ENCODE measurements around the gene ELK3. TPM values are rescaled to one million over a fixed set of nuclear protein-coding genes. Genes with fewer than 3 reads are reported as not detected.
A peak's percentile ranks its signal among the peaks of the same experiment; 100 is the strongest.

The ELK3 gene
- polyA plus RNA-seq, 1 of the 3 experiments (the other 2 are of a cell fraction), result 33.8 TPM

GRCh38 chr12:96249196-96250118 is 55.3 kb downstream of the ELK3 start:
- 86% methylated on average over 10 of the region's 16 CpGs for WGBS (ENCODE audit: low lambda C conversion rate)
- no peak overlapping the region for H3K4me2 ChIP-seq
- peaks cover 100% of the 10 kb centered on the region for H3K79me2 ChIP-seq (ENCODE audit: insufficient read depth)
- no peak overlapping the region for H2AFZ ChIP-seq (ENCODE audit: low read depth)
- H3K9me3 ChIP-seq, result no peaks in the 10 kb centered on the region
- H4K20me1 ChIP-seq (ENCODE audit: insufficient read depth), result peaks cover 93% of the 10 kb centered on the region
- H3K27me3 ChIP-seq (ENCODE audit: insufficient read depth), result no peaks in the 10 kb centered on the region
- no peaks in the 10 kb centered on the region for H3F3A ChIP-seq (replicated peaks; ENCODE audit: insufficient read depth)
- no peaks in the 10 kb centered on the region for H3K9me2 ChIP-seq
- H3K9ac ChIP-seq, result no peak overlapping the region
- ChIA-PET POLR2A (no interaction called here), CTCF (interaction anchor here (1.2 to 3.1 kb wide), 2 partner anchors 10 to 12 kb away, joined by 3 to 15 read pairs; no protein-coding TSS in a partner anchor)
- no peak overlapping the region for H3K4me3 ChIP-seq (ENCODE audit: low read depth in 2 of 2, low read length in 1 of 2)
- H3K27ac ChIP-seq (ENCODE audit: low read depth in 2 of 2, low read length in 1 of 2), result peak overlapping the region in 1 of 2 experiments; percentile 25; a peak in 1 of 4 replicates
- no peak for TF ChIP-seq GABPA (IDR thresholded peaks at IDR 0.05; ENCODE audit: low read depth)
- H3K4me1 ChIP-seq (ENCODE audit: control insufficient read depth in 1 of 2, insufficient read depth in 2 of 2, low read depth in 1 of 2, low read length in 1 of 2), result peaks cover 7 to 19% of the 10 kb centered on the region in 2 experiments; a peak in 2 of 4 replicates
- peaks cover 33 to 63% of the 10 kb centered on the region in 2 experiments for H3K36me3 ChIP-seq (replicated peaks in 1 of 2; ENCODE audit: control insufficient read depth in 1 of 2, insufficient read depth in 2 of 2, low read length in 1 of 2)
- peak; percentile 35 for DNase-seq

GRCh38 chr12:96250119-96250685 is 56.0 kb downstream of the ELK3 start:
- Histone ChIP-seq H3K27ac (ENCODE audit: low read depth in 2 of 2, low read length in 1 of 2) (no peak overlapping the region), H2AFZ (ENCODE audit: low read depth) (no peak overlapping the region), H3K36me3 (replicated peaks in 1 of 2; ENCODE audit: control insufficient read depth in 1 of 2, insufficient read depth in 2 of 2, low read length in 1 of 2) (peaks cover 33 to 63% of the 10 kb centered on the region in 2 experiments), H4K20me1 (ENCODE audit: insufficient read depth) (peaks cover 94% of the 10 kb centered on the region), H3K4me1 (ENCODE audit: control insufficient read depth in 1 of 2, insufficient read depth in 2 of 2, low read depth in 1 of 2, low read length in 1 of 2) (peaks cover 7 to 15% of the 10 kb centered on the region in 2 experiments; a peak in 2 of 4 replicates), H3F3A (replicated peaks; ENCODE audit: insufficient read depth) (no peaks in the 10 kb centered on the region), H3K27me3 (ENCODE audit: insufficient read depth) (no peaks in the 10 kb centered on the region), H3K9me2 (no peaks in the 10 kb centered on the region), H3K9me3 (no peaks in the 10 kb centered on the region), H3K4me2 (no peak overlapping the region), H3K79me2 (ENCODE audit: insufficient read depth) (peaks cover 100% of the 10 kb centered on the region), H3K9ac (no peak overlapping the region), H3K4me3 (ENCODE audit: low read depth in 2 of 2, low read length in 1 of 2) (no peak overlapping the region)
- ChIA-PET CTCF (interaction anchor here (1.2 to 3.1 kb wide), 2 partner anchors 11 kb away, joined by 3 to 15 read pairs; no protein-coding TSS in a partner anchor), POLR2A (no interaction called here)
- 98% methylated on average over 5 of the region's 7 CpGs for WGBS (ENCODE audit: low lambda C conversion rate)
- no peak for DNase-seq
- no peak for TF ChIP-seq GABPA (IDR thresholded peaks at IDR 0.05; ENCODE audit: low read depth)
- no peak for TF ChIP-seq USF2 (IDR thresholded peaks at IDR 0.05; ENCODE audit: borderline replicate concordance, low read depth, low read length)
- TF ChIP-seq CHD2 (IDR thresholded peaks at IDR 0.05; ENCODE audit: low read length, partially characterized antibody), result no peak
- TF ChIP-seq RCOR1 (IDR thresholded peaks at IDR 0.05; ENCODE audit: low read length), result no peak
- no peak for TF ChIP-seq MEF2A (IDR thresholded peaks at IDR 0.05; ENCODE audit: borderline replicate concordance, low read depth)
- no peak for TF ChIP-seq NRF1 (IDR thresholded peaks at IDR 0.05; ENCODE audit: low read depth, low read length)
- no peak for TF ChIP-seq ELF1 (IDR thresholded peaks at IDR 0.05)
- no peak for TF ChIP-seq TAF1 (IDR thresholded peaks at IDR 0.05; ENCODE audit: borderline replicate concordance, low read depth, low read length)
- TF ChIP-seq REST (IDR thresholded peaks at IDR 0.05; ENCODE audit: low read depth, low read length), result no peak
- no peak for TF ChIP-seq EP300 (IDR thresholded peaks at IDR 0.05; ENCODE audit: borderline replicate concordance in 1 of 2, low read depth in 1 of 2, low read length in 1 of 2)
- no peak for TF ChIP-seq POLR2AphosphoS5 (IDR thresholded peaks at IDR 0.05; ENCODE audit: low read depth, low read length)
- TF ChIP-seq ZBTB33 (IDR thresholded peaks at IDR 0.05; ENCODE audit: borderline replicate concordance, low read depth), result no peak
- no peak for TF ChIP-seq EZH2phosphoT487 (IDR thresholded peaks at IDR 0.05; ENCODE audit: borderline replicate concordance, low read depth)
- TF ChIP-seq PBX3 (IDR thresholded peaks at IDR 0.05), result no peak
- no peak for TF ChIP-seq USF1 (IDR thresholded peaks at IDR 0.05; ENCODE audit: borderline replicate concordance, low read depth)
- TF ChIP-seq SMC3 (IDR thresholded peaks at IDR 0.05; ENCODE audit: low read depth, low read length), result no peak

Data from SK-N-SH (cell line).